GM21381 (cell line): Measurements from ENCODE around the gene CNTFR.

Experiments used
- ATAC-seq: cut with Tn5 transposase; IDR thresholded peaks from one replicate; pipeline ENCODE4 v1.9.1; 2021; ENCODE audit warnings: mild to moderate bottlenecking, moderate library complexity; ENCODE audit not compliant: unreplicated experiment

CNTFR gene

GRCh38 chr9:34555936-34556525, 33.5 kb downstream of the CNTFR start:
- no peak for ATAC-seq

DNA sequence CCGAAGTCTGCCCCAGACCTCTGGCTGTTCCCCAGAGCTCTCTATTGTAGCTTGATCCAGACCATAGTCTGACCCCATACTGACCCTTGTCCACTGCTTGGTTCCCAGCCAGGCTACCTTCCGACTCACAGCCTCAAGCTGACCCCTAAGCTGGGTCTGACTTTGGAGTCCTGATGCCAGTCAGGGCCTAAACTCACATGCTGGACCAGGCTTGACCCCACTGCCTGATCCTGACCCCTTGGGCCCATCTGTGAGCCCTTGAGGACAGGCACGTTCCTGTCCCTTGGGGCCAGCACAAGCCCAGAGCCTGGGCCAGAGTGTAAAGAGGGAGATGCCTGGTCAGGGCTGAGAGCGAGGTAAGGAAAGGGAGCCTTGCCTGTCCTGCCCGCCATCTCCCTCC, 34.0 kb downstream of the CNTFR start:
- no peak for ATAC-seq

GRCh38 chr9:34555002-34555348, 34.5 kb downstream of the CNTFR start:
- no peak for ATAC-seq

DNA sequence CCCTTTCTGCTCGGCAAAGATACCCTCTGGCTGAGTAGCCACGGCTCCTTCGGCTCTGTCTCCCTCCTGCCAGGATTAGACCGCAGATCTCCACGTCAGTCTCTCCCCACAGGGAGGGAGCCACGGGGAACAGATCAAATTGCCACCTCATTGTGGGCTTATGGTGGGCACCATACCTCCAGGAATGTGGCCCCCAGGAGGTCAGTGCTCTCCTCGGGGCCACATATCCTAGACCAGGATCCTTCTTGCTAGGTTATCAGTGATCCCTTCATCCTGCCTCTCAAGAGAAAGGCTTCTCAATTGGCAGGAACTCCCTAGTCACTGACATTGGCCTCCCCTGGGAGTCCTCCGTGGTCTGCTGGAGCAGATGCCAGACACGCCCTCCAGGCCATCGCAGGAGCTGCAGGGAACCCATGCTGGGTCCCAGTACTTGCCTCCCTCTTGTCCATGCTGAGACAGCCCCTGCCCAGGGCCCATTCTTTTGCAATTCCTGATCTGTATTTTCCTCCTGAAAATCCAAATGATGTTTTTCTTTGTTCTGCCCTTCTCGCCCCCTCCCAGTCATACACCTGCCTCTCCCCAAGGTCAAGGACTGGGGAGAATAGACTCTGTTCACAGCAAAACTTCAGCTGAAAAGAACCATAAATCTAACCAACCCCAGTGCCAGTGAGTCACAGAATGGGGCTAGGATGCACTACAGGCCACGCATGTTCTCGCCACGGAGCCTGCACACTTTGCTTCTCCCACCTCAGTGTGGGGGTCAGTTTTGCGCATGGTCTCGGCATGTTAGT, 35.1 kb downstream of the CNTFR start:
- no peak for ATAC-seq

DNA sequence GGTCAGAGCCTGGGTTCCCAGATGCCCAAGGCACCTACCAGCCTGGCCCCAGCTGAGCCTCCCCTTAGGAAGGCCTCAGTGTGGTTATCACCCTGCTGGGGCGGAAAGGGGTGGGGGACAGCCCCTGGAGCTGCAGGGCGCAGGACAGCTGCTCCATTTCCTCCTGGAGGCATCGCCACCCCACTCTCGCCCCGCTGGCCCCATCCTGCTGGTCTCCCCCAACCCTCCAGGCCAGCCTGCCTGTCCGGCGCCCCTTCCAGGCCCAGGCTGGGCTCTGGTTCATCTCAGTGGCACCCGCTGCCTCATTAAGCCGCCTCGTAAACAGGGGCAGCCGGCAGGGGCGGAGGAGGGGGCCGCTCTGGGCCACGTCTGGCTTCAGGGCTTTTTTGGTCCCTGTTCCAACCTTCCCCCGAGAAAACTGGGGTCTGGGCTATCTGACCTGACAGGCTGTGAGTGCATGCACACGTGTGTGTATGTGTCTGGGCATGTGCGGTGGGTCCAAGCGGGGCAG, 36.0 kb downstream of the CNTFR start:
- ATAC-seq: no peak

- no peak for ATAC-seq
These were observed 36.5 kb downstream of the CNTFR start for GRCh38 chr9:34552986-34553385.

GRCh38 chr9:34552606-34552981, 36.9 kb downstream of the CNTFR start:
- ATAC-seq: no peak

- ATAC-seq: no peak
These were observed 37.5 kb downstream of the CNTFR start for GRCh38 chr9:34551751-34552605.

GRCh38 chr9:34550681-34551270, 38.7 kb downstream of the CNTFR start:
- ATAC-seq: no peak

DNA sequence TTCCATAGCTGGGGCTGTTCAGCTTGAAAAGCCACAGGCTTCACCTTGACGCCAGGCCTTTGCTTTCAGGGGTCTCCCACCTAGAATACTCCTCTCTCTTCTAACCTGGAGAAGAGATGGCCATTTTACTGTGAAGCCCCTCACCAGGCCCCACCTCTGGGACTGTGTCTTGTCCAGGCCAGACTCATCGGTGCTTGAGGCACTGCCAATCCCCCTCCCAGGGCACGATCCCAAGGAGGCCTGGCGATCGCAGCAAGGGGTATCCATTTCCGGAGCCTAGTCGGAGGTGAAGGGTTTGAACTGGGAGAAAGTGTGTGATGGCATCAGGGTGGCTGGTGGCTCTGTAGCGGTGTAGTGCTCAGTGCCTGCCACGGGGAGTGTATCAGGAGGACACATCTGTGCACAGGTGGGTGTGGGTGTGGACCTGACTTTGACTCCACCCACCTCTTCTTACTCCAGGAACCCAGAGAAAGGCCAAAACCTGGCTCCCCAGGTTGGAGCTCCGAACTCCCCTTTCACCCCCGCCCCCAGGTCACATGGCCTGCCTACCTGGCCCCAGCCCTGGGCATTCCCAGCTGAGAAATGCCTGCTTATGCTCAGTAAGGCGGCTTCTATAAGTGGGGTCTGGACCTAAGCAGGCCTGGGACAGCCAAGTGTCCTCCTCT, 39.4 kb downstream of the CNTFR start:
- ATAC-seq: no peak

DNA sequence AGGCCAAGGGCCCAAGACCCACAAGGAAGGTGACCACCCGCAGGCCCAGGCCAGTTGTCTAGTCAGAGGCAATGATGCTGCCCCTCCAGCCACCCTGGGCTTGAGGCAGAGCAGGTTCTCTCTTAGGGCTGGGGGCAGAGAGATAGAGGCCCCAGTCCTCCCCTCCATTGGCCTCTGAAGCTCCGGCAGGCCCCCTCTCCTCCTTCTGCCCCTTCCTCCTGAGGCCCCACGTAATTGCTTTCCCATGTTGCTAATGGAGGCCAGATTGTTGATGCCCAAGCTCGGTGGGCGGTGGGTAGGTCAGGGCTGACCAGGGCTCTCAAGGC, 40.2 kb downstream of the CNTFR start:
- no peak for ATAC-seq

DNA sequence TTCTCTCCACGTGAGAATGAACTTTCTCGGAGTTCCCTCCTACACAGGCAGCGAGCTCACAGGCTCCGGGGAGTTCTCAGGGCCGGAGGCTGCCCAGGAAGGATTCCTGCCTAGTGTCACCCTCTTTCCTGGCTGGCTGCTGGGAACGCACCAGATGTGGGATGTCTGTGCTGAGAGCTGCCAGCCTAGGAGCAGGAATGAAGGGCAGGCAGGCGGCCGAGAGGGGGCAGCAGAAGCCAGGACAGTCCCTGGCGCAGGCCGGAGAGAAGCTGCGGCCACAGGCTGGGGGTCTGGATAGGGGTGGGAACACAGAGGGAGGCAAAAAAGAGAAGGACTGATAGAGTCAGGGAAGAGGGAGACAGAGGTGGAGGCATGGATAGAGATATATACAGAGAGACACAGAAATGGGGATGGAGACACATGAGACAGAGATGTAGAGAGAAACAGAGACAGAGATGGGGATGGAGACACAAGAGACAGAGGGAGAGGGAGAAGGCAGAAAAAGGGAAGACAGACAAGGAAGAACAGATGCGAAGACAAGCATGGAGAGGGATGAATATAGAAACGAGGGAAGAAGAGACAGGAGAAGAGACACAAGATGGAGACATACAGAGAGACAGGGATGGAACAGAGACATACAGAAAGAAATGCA, 41.4 kb downstream of the CNTFR start:
- no peak for ATAC-seq

DNA sequence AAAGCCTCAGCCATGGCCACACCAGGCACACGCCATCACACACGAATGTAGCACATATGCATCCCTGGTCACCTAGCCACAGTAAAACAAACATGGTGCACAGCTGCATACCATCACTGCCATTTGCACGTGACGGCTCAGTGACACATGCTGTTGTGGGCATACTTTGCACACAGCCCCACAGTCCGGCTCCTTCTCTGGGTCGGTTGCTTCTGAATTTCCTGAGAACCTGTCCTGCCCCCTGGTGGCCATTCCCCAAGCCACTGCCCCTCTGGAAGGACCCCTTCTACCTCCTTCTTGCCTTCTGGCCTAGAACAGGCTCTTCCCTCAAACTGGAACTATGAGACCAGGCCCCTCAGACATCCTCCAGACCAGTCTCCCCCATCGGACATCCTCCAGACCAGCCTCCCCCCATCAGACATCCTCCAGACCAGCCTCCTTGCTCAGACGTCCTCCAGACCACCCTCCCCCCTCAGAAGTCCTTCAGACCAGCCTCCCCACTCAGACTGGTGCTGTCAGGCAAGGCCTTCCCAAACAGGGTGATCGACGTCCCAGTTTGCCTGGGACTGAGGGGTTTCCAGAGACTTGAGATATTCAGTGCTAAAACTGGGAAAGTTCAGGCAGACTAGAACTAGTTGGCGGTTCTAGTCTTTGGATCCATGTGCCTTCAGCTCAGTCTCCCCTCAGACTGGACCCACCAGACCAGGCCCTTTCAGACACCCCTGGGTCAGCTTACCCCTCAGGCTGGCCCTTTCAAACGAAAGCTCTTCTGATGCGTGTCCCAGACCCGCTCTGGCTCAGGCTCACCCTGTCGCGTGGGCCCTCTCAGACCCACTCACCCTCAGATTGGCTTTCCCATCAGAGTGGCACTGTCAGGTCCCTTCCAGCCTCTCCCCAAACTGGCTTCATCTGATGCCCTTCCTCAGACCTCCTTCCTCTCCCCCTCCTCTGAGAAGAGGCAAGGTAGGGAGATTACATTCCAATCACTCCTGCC, 42.4 kb downstream of the CNTFR start:
- no peak for ATAC-seq

- no peak for ATAC-seq
These were observed 43.3 kb downstream of the CNTFR start for GRCh38 chr9:34546102-34546833.

DNA sequence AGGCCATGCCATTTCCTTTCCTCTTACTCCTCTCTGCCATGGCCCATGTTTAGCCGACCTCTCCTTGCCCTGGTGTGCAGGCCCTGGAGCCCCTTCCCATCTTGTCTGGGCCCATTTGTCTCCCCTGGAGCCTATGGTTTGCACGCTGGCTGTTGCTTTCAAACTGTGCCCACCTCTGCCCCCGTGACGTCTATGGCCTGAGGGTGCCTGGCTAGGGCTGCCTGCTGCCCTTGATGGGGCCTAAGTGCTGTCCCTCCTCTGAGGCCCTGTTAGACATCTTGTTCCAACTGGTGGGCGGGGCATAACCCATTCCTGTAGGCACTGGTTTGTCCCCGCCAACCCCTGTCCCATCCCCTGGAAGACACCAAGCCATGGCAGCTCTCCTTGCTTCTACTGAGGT, 44.0 kb downstream of the CNTFR start:
- ATAC-seq: no peak

DNA sequence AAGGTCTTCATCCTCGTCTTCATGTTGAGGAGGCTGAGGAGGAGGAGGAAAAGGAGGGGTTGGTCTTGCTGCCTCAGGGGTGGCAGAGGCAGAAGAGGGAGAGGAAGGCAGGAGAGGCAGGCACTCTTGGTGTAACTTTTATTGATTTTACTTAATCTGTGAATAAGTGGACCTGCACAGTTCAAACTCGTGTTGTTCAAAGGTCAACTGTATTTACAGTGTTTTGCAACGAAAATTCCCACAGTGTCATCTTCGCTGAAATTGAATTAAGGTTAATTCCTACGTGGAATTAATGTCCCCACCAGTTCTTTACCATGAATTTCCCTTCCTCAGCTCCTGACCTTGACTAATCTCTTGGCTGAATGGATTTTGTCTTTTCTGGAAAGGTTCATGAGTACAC, 45.5 kb downstream of the CNTFR start:
- no peak for ATAC-seq

DNA sequence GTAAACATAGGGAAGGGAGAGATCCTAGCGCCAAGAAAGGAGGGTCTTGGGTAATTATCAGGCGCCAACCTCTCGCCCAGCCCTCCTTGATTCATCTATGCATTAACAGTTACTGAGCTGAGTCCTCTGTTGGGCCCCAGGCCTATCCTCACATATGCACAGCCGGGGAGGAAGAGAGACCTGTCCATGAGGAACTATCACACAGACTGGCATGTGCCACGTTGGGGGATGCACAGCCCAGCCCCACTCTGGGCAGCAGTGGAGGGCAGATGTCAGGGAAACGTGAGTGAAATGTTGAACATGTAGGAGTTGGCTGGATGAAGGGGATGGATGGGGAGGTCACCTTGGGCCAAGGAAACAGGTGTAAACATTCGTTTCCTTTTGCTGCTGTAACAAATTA, 48.0 kb downstream of the CNTFR start:
- no peak for ATAC-seq

DNA sequence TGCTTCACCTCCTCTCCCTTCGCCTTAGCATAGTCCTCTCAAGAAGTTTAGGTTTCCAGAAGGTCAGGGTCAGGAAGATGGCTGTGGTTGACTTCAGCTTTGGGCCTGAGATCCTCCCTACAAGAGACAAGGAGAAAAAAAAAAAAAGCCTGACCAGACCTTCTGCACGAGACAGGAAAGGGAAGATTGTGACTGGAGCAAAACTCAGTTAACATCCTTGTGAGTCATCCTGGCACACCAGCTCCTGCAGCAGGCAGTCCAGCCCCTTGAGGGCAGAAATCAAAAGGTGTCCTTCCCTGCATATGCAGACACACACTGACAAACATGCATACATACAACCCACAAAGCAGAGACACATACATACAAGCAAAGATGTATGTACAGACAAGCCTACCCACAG, 48.7 kb downstream of the CNTFR start:
- no peak for ATAC-seq

GRCh38 chr9:34536685-34537084, 52.8 kb downstream of the CNTFR start:
- ATAC-seq: no peak
